Caco-2 (cell line): ENCODE results near the gene PPP1R3F. TPM values are rescaled to one million over a fixed set of nuclear protein-coding genes. Genes with fewer than 3 reads are reported as not detected.

ENCODE experiments used
- BruUV-seq: library from RNA; stranded (reverse); fragments of 400-500 nt; replicated peaks from 2 replicates; lab custom pipeline; 2021; lab: Mats Ljungman, UMichigan
- CTCF ChIA-PET: fragments of 300-600 bp; sonication (Branson Sonifier 250); formaldehyde crosslinking; loops from one replicate; lab custom pipeline; 2022; ENCODE audit warnings: antibody characterized with exemption; lab: Charles Lee
- POLR2A ChIA-PET: fragments of 300-600 bp; sonication (Branson Sonifier 250); formaldehyde crosslinking; loops from one replicate; lab custom pipeline; 2022; ENCODE audit warnings: antibody characterized with exemption; lab: Charles Lee
- DNase-seq, 2 experiments: peaks; one replicate each; pipeline versions ENCODE4 v3.0.0 to v3.0.0-alpha.2; 2020 to 2022
- H3K27me3 ChIP-seq: replicated peaks from 2 replicates; pipeline ENCODE4 v1.6.0; 2011; ENCODE audit warnings: low read length; ENCODE audit not compliant: control insufficient read depth, insufficient read depth
- H3K36me3 ChIP-seq: 2 replicates; pipeline ENCODE4 v1.5.1; 2011; ENCODE audit warnings: low read length; ENCODE audit not compliant: control insufficient read depth, insufficient read depth
- H3K4me1 ChIP-seq: fragments of 250-450 bp; sonication (Bioruptor Pico); 2 replicates; pipeline ENCODE4 v1.5.1; 2020; ENCODE audit warnings: mild to moderate bottlenecking
- H3K4me3 ChIP-seq: 2 replicates; pipeline ENCODE4 v1.5.1; 2011; ENCODE audit warnings: low read depth, mild to moderate bottlenecking, control low read depth, low read length
- H3K9me3 ChIP-seq: fragments of 250-450 bp; sonication (Bioruptor Pico); 2 replicates; pipeline ENCODE4 v1.5.1; 2020; ENCODE audit warnings: mild to moderate bottlenecking, moderate library complexity
- H3K27ac Mint-ChIP-seq: one replicate; pipeline ENCODE4 v1.8.0; 2022; ENCODE audit warnings: mixed read lengths; ENCODE audit not compliant: unreplicated experiment
- H3K27me3 Mint-ChIP-seq: one replicate; pipeline ENCODE4 v1.8.0; 2022; ENCODE audit warnings: mixed read lengths; ENCODE audit not compliant: insufficient read depth, unreplicated experiment
- H3K36me3 Mint-ChIP-seq: one replicate; pipeline ENCODE4 v1.8.0; 2022; ENCODE audit warnings: mild to moderate bottlenecking, mixed read lengths; ENCODE audit not compliant: insufficient read depth, unreplicated experiment
- H3K4me1 Mint-ChIP-seq: one replicate; pipeline ENCODE4 v1.8.0; 2022; ENCODE audit warnings: low read depth, mixed read lengths; ENCODE audit not compliant: unreplicated experiment
- H3K4me3 Mint-ChIP-seq: one replicate; pipeline ENCODE4 v1.8.0; 2022; ENCODE audit warnings: mild to moderate bottlenecking, moderate library complexity, mixed read lengths; ENCODE audit not compliant: unreplicated experiment
- H3K9me3 Mint-ChIP-seq: one replicate; pipeline ENCODE4 v1.8.0; 2022; ENCODE audit warnings: mixed read lengths; ENCODE audit not compliant: unreplicated experiment
- intact Hi-C: fragments of 100-400 bp; cut with micrococcal nuclease; formaldehyde crosslinking; loops from one replicate; pipeline ENCODE4 v1.10.0; 2022; ENCODE audit not compliant: unreplicated experiment
- total RNA-seq: library from RNA; stranded (reverse); gene quantifications from 2 replicates; pipeline ENCODE4 v1.2.3, GENCODE V29; 2022
- TF ChIP-seq, protein P1 (sequence below), 2 experiments: fragments of 200-600 bp in 1 of 2; IDR thresholded peaks; 1 replicate in 1 of 2; 2 replicates in 1 of 2; pipeline versions ENCODE4 v1.5.1 to v1.8.0; 2011 to 2022; ENCODE audit warnings: antibody characterized with exemption in 1 of 2, control low read depth in 1 of 2, inconsistent platforms in 1 of 2, low read depth in 1 of 2, low read length in 1 of 2, mild to moderate bottlenecking in 1 of 2, moderate library complexity in 1 of 2; ENCODE audit not compliant: insufficient read depth in 1 of 2, severe bottlenecking in 1 of 2, unreplicated experiment in 1 of 2

Gene PPP1R3F
- total RNA-seq, 1 experiment from 2014 or later = 3.9 TPM

DNA sequence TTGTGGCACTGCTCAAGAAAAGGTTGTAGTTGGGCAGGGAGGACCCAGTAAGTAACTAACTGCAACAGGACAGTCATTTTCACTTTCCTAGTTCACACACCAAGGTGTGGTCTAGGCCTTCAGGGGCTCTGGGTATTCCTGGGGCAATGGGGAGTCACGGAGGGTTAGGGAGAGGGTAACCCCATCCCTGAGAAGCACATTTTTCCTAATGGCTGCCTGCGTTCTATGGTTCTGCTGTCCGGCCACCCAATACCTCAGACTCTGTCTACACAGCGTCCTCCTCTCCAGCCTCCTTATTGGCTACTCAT is 937 bp upstream of the PPP1R3F start:
- H3K4me1 Mint-ChIP-seq = peaks cover 25% of the 10 kb centered on the region
- Histone ChIP-seq H3K36me3 (no peaks in the 10 kb centered on the region), H3K4me3 (peak overlapping the region; percentile 63), H3K9me3 (no peaks in the 10 kb centered on the region), H3K27me3 (no peaks in the 10 kb centered on the region), H3K4me1 (peaks cover 12% of the 10 kb centered on the region; the same call in 1 of the 2 replicates)
- CTCF ChIA-PET = interaction anchor here (1.0 to 1.3 kb wide), 4 partner anchors 76 to 266 kb away, joined by 3 to 10 read pairs (median 5); partner anchors contain the start of gene GRIPAP1
- H3K27ac Mint-ChIP-seq = peak overlapping the region; percentile 99
- no peak for DNase-seq
- POLR2A ChIA-PET = interaction anchor here (0.8 to 2.0 kb wide), 6 partner anchors 18 to 78 kb away, joined by 3 to 43 read pairs (median 4); partner anchors contain the start of gene CCDC22
- intact Hi-C loops = loop anchor here (2.0 kb wide), 2 partner anchors 68 to 78 kb away; partner anchors contain the start of gene SYP
- no peaks in the 10 kb centered on the region for H3K27me3 Mint-ChIP-seq
- no peaks in the 10 kb centered on the region for H3K9me3 Mint-ChIP-seq
- peak overlapping the region; percentile 96 for H3K4me3 Mint-ChIP-seq
- TSS peak; percentile 97 for BruUV-seq
- TF ChIP-seq, protein P1, sequence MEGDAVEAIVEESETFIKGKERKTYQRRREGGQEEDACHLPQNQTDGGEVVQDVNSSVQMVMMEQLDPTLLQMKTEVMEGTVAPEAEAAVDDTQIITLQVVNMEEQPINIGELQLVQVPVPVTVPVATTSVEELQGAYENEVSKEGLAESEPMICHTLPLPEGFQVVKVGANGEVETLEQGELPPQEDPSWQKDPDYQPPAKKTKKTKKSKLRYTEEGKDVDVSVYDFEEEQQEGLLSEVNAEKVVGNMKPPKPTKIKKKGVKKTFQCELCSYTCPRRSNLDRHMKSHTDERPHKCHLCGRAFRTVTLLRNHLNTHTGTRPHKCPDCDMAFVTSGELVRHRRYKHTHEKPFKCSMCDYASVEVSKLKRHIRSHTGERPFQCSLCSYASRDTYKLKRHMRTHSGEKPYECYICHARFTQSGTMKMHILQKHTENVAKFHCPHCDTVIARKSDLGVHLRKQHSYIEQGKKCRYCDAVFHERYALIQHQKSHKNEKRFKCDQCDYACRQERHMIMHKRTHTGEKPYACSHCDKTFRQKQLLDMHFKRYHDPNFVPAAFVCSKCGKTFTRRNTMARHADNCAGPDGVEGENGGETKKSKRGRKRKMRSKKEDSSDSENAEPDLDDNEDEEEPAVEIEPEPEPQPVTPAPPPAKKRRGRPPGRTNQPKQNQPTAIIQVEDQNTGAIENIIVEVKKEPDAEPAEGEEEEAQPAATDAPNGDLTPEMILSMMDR (IDR thresholded peaks at IDR 0.05; ENCODE audit: insufficient read depth in 1 of 2, low read depth in 1 of 2, low read length in 1 of 2, severe bottlenecking in 1 of 2, unreplicated experiment in 1 of 2) = no peak
- peaks cover 25% of the 10 kb centered on the region for H3K36me3 Mint-ChIP-seq

DNA sequence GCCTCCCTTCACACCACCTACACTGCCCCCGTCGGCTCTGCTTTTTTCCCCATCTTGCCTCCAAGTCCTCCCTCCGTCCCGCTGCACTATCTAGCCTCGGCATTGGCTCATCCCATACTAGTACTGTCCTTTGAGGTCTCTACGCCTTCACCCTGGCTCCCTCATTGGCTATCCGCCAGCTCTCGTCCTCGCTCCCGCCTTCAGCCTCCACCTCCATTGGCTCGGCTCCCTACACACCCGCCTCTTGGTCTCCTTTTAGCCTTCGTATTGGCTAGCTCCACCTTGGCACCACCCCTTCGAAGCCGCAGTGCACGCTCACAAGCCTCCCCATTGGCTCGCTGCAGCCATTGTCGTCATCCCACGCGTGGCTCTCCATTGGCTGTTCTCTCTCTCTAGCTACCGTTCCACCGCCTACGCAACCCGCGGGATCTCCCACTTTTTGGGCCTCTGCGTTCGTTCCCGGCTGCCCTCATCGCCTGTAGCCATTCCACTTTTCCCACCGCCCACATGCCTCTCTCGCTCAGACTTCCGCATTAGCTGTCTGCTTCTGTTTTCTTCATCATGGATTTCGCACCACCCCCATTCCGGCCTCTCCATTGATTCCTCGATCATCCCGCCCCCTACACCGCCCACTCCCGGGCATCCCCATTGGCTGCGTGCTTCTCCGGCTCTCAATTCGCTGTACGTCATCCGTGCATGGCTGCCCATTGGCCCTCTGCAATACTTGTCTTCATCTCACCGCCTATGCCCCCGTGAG is 405 bp upstream of the PPP1R3F start:
- H3K36me3 Mint-ChIP-seq = peaks cover 26% of the 10 kb centered on the region
- CTCF ChIA-PET = interaction anchor here (1.0 to 1.3 kb wide), 4 partner anchors 77 to 267 kb away, joined by 3 to 10 read pairs (median 5); partner anchors contain the start of gene GRIPAP1
- POLR2A ChIA-PET = interaction anchor here (0.5 to 2.0 kb wide), 8 partner anchors 13 to 656 kb away, joined by 3 to 43 read pairs (median 4); partner anchors contain the start of gene CCDC22
- no TSS peak for BruUV-seq
- H3K9me3 ChIP-seq = no peaks in the 10 kb centered on the region
- H3K36me3 ChIP-seq = no peaks in the 10 kb centered on the region
- H3K4me1 ChIP-seq = peaks cover 12% of the 10 kb centered on the region; the same call in 1 of the 2 replicates
- DNase-seq = peak; percentile 94 to 97
- H3K4me1 Mint-ChIP-seq = peaks cover 25% of the 10 kb centered on the region
- no peaks in the 10 kb centered on the region for H3K9me3 Mint-ChIP-seq
- TF ChIP-seq, protein P1 (IDR thresholded peaks at IDR 0.05; ENCODE audit: insufficient read depth in 1 of 2, low read depth in 1 of 2, low read length in 1 of 2, severe bottlenecking in 1 of 2, unreplicated experiment in 1 of 2) = no peak
- peak overlapping the region; percentile 99 for H3K27ac Mint-ChIP-seq
- peak overlapping the region; percentile 63 for H3K4me3 ChIP-seq
- no peaks in the 10 kb centered on the region for H3K27me3 Mint-ChIP-seq
- H3K4me3 Mint-ChIP-seq = peak overlapping the region; percentile 96
- intact Hi-C loops = loop anchor here (2.0 kb wide), 2 partner anchors 68 to 78 kb away; partner anchors contain the start of gene SYP
- H3K27me3 ChIP-seq = no peaks in the 10 kb centered on the region

- no peaks in the 10 kb centered on the region for H3K9me3 Mint-ChIP-seq
- ChIA-PET CTCF (no interaction called here), POLR2A (interaction anchor here (0.6 kb wide), 1 partner anchor 645 kb away, joined by 3 read pairs; no protein-coding TSS in a partner anchor)
These were observed 792 bp downstream of the PPP1R3F start for GRCh38 chrX:49270249-49270921.

More at GRCh38 chrX:49270249-49270921, 792 bp downstream of the PPP1R3F start:
- DNase-seq = no peak
- BruUV-seq = no TSS peak
- TF ChIP-seq, protein P1 (IDR thresholded peaks at IDR 0.05; ENCODE audit: insufficient read depth in 1 of 2, low read depth in 1 of 2, low read length in 1 of 2, severe bottlenecking in 1 of 2, unreplicated experiment in 1 of 2) = no peak
- Histone ChIP-seq H3K36me3 (no peaks in the 10 kb centered on the region), H3K27me3 (no peaks in the 10 kb centered on the region), H3K4me3 (peak overlapping the region; percentile 75), H3K4me1 (peaks cover 12% of the 10 kb centered on the region; the same call in 1 of the 2 replicates), H3K9me3 (no peaks in the 10 kb centered on the region)
- Mint-ChIP-seq H3K4me3 (peak overlapping the region; percentile 96), H3K27me3 (no peaks in the 10 kb centered on the region), H3K27ac (peak overlapping the region; percentile 59), H3K36me3 (peaks cover 32% of the 10 kb centered on the region), H3K4me1 (peaks cover 25% of the 10 kb centered on the region)
- intact Hi-C loops = no loop called here
